ENCODE data around the gene BMI1.

Gene BMI1

DNA sequence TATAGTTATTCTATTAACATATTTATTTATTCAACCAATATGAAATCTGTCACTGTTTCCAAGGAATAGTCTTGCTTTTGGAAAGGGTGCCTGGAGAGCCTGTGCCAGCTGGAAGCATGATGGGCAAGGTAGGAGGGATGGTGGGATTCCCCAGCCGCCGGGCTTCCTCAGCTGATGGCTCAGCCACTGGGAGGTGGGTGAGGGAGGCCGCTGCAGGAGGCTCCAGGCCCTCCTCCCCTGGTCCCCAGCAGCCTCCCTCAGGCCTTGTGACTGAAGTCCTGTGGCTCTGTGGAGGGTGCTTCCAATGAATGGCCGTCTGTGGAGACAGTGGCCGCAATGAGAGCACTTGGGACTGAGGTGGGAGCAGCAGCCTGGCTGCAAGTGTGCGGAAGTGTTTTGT, 51.4 kb downstream of the BMI1 start:
- no peak for DNase-seq (ENCODE audit: low read depth)
- TF ChIP-seq, protein P1, sequence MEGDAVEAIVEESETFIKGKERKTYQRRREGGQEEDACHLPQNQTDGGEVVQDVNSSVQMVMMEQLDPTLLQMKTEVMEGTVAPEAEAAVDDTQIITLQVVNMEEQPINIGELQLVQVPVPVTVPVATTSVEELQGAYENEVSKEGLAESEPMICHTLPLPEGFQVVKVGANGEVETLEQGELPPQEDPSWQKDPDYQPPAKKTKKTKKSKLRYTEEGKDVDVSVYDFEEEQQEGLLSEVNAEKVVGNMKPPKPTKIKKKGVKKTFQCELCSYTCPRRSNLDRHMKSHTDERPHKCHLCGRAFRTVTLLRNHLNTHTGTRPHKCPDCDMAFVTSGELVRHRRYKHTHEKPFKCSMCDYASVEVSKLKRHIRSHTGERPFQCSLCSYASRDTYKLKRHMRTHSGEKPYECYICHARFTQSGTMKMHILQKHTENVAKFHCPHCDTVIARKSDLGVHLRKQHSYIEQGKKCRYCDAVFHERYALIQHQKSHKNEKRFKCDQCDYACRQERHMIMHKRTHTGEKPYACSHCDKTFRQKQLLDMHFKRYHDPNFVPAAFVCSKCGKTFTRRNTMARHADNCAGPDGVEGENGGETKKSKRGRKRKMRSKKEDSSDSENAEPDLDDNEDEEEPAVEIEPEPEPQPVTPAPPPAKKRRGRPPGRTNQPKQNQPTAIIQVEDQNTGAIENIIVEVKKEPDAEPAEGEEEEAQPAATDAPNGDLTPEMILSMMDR (conservative IDR thresholded peaks at IDR 0.05; ENCODE audit: control insufficient read depth, insufficient read depth, low read depth, low read length), result no peak
- H3K4me3 ChIP-seq (ENCODE audit: control insufficient read depth, low read depth, low read length), result no peak overlapping the region

DNA sequence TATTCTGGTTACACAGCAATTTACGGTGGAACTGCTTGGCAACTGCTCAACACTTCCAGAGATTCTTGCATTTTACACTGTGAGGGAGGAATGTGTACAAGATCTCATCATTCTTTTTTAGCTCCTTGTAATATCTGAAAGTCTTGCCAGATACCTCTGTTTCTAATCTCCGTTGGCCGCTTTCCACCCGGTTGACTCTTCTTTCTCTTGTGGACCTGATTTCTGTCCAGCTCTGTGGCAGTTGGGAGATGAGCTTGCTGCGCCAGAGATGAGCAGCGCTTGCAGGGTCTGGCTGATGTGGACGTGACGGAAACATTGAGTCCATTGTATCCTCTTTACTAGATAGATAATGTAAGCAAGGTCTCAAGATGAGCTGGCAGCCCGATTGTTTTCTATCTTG, 52.0 kb downstream of the BMI1 start:
- TF ChIP-seq, protein P1 (conservative IDR thresholded peaks at IDR 0.05; ENCODE audit: control insufficient read depth, insufficient read depth, low read depth, low read length), result no peak
- no peak overlapping the region for H3K4me3 ChIP-seq (ENCODE audit: control insufficient read depth, low read depth, low read length)
- peak; percentile 36 for DNase-seq (ENCODE audit: low read depth)

DNA sequence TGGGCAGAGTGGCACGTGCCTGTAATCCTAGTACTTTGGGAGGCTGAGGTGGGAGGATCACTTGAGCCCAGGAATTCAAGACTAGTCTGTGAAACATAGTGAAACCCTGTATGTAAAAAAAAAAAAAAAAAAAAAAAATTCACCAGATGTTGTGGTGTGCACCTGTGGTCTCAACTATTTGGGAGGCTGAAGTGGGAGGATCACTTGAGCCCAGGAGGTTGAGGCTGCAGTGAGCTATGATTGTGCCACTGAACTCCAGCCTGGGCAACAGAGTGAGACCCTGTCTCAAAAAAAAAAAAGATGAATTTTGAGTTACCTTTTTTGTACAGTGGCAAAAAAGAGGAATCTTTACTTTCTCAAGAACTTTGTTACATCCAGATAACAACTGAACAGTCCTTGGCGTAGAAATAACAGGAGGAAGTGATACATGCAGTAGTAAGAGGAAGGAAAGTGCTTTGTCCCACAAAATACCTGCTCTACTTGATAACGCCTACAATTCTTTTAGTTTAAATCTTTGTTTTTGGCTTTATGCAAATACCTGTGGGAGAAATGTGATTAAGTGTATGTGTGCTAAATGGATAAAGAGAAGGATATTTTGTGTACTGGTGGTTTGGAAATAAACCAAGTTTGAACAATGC, 53.7 kb downstream of the BMI1 start:
- DNase-seq (ENCODE audit: low read depth), result no peak
- no peak overlapping the region for H3K4me3 ChIP-seq (ENCODE audit: control insufficient read depth, low read depth, low read length)
- TF ChIP-seq, protein P1 (conservative IDR thresholded peaks at IDR 0.05; ENCODE audit: control insufficient read depth, insufficient read depth, low read depth, low read length), result no peak

DNA sequence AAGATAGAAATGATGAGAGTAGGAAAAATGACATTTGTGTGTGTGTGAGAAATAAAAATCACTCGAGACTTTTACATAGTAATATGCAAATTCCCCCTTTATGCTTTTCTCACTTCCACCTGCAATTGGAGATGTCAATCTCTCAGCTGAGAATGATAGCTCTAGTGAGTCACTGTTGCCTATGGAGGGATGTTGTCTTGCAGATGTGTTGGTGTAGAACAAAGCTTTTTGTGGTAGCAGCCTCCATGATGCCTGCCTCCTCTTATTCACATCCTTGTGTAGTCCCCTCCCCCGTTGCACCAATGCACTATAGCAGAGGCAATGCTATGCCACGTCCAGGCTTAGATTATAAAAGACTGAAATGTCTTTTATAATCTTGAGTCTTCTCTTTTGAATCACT, 58.2 kb downstream of the BMI1 start:
- DNase-seq (ENCODE audit: low read depth), result no peak

More for the DNA sequence above, 58.2 kb downstream of the BMI1 start:
- H3K4me3 ChIP-seq (ENCODE audit: control insufficient read depth, low read depth, low read length), result no peak overlapping the region
- TF ChIP-seq, protein P1 (conservative IDR thresholded peaks at IDR 0.05; ENCODE audit: control insufficient read depth, insufficient read depth, low read depth, low read length), result no peak
